ENCODE data around the gene ANKRD31. TPM values are rescaled to one million over a fixed set of nuclear protein-coding genes. Genes with fewer than 3 reads are reported as not detected.
"Not testable (repeated sequence)": the region's sequence is repeated elsewhere in the genome, so short reads cannot be mapped to it uniquely, and the experiment has no call there.

The ANKRD31 gene
- total RNA-seq, 1 experiment from 2014 or later: 1.5 TPM

DNA sequence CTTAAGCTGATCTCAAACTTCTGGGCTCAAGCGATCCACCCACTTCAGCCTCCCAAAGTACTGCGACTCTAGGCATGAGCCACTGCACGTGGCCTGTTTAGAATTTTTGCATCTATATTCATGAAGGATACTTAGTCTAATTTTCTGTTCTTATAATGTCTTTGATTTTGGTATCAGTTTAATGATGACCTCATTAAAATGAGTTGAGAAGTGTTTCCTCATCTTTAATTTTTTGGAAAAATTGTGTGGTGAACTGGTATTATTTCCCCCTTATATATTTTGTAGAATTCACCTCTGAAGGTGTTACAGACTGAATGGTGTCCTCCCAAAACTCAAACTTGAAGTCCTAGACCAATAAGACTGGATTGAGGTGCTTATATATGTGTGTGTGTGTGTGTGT is 46.5 kb downstream of the ANKRD31 start:
- Mint-ChIP-seq H3K27me3 (ENCODE audit: unreplicated experiment) (no peaks in the 10 kb centered on the region), H3K36me3 (ENCODE audit: insufficient read depth, unreplicated experiment) (no peaks in the 10 kb centered on the region), H3K27ac (ENCODE audit: unreplicated experiment) (no peak overlapping the region), H3K4me3 (ENCODE audit: low read depth, unreplicated experiment) (no peak overlapping the region), H3K4me1 (ENCODE audit: low read depth, unreplicated experiment) (no peaks in the 10 kb centered on the region), H3K9me3 (ENCODE audit: low read depth, unreplicated experiment) (no peaks in the 10 kb centered on the region)
- CTCF ChIA-PET: interaction anchor here (0.5 kb wide), 1 partner anchor 141 kb away, joined by 5 read pairs; no protein-coding TSS in a partner anchor
- intact Hi-C loops (cut with micrococcal nuclease; ENCODE audit: unreplicated experiment): no loop called here
- no TSS peak for BruUV-seq (replicated peaks)
- DNase-seq: no peak
- TF ChIP-seq, protein P1, sequence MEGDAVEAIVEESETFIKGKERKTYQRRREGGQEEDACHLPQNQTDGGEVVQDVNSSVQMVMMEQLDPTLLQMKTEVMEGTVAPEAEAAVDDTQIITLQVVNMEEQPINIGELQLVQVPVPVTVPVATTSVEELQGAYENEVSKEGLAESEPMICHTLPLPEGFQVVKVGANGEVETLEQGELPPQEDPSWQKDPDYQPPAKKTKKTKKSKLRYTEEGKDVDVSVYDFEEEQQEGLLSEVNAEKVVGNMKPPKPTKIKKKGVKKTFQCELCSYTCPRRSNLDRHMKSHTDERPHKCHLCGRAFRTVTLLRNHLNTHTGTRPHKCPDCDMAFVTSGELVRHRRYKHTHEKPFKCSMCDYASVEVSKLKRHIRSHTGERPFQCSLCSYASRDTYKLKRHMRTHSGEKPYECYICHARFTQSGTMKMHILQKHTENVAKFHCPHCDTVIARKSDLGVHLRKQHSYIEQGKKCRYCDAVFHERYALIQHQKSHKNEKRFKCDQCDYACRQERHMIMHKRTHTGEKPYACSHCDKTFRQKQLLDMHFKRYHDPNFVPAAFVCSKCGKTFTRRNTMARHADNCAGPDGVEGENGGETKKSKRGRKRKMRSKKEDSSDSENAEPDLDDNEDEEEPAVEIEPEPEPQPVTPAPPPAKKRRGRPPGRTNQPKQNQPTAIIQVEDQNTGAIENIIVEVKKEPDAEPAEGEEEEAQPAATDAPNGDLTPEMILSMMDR (IDR thresholded peaks at IDR 0.05; ENCODE audit: unreplicated experiment): no peak

DNA sequence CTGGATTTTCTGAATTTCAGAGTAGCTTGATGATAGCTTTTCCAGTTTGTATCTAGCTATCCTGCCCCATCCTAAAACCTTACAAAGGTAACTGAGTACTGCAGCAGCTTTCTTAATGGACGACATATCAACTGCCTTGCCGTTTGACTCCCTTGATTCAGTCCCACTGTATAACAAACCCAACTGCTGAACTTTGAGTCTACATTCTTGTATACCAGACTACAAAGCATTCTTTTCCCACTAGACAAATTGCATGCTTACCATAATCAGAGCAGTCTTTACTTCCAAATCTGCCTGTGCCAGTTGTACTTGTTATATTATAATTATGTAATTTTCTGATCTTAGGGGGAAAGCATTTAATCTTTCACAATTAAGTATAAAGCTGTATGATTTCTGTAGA is 47.3 kb downstream of the ANKRD31 start:
- H3K27ac Mint-ChIP-seq (ENCODE audit: unreplicated experiment): no peak overlapping the region
- no peak for DNase-seq
- TF ChIP-seq, protein P1 (IDR thresholded peaks at IDR 0.05; ENCODE audit: unreplicated experiment): no peak
- no peaks in the 10 kb centered on the region for H3K4me1 Mint-ChIP-seq (ENCODE audit: low read depth, unreplicated experiment)
- no TSS peak for BruUV-seq (replicated peaks)
- no peaks in the 10 kb centered on the region for H3K27me3 Mint-ChIP-seq (ENCODE audit: unreplicated experiment)
- no peak overlapping the region for H3K4me3 Mint-ChIP-seq (ENCODE audit: low read depth, unreplicated experiment)
- CTCF ChIA-PET: interaction anchor here (0.6 kb wide), 1 partner anchor 148 kb away, joined by 5 read pairs; the partner anchor contains the start of gene HMGCR
- H3K9me3 Mint-ChIP-seq (ENCODE audit: low read depth, unreplicated experiment): no peaks in the 10 kb centered on the region
- no peaks in the 10 kb centered on the region for H3K36me3 Mint-ChIP-seq (ENCODE audit: insufficient read depth, unreplicated experiment)
- intact Hi-C loops (cut with micrococcal nuclease; ENCODE audit: unreplicated experiment): no loop called here

DNA sequence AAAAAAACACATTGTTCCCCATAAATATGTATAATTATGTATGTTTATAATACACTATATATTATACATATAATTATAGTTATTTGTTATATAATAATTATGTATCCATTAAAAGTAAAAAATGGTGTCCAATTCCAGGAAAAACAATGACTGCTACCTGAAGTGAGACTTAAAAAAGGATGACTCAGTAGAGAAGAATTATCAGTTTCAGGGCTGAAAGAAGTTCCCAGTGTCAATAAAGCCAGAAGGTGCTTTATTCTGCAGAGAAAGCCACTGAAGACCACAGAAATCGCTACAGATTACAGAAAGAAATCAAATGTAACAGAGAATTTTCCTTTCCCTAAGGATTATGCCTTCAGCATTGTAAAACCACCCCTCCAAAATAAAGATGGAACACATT is 50.9 kb downstream of the ANKRD31 start:
- BruUV-seq (replicated peaks): no TSS peak
- H3K27ac Mint-ChIP-seq (ENCODE audit: unreplicated experiment): no peak overlapping the region
- H3K4me1 Mint-ChIP-seq (ENCODE audit: low read depth, unreplicated experiment): no peaks in the 10 kb centered on the region
- H3K27me3 Mint-ChIP-seq (ENCODE audit: unreplicated experiment): no peaks in the 10 kb centered on the region
- peaks cover 7% of the 10 kb centered on the region for H3K9me3 Mint-ChIP-seq (ENCODE audit: low read depth, unreplicated experiment)
- H3K36me3 Mint-ChIP-seq (ENCODE audit: insufficient read depth, unreplicated experiment): no peaks in the 10 kb centered on the region
- no peak for DNase-seq
- intact Hi-C loops (cut with micrococcal nuclease; ENCODE audit: unreplicated experiment): no loop called here
- H3K4me3 Mint-ChIP-seq (ENCODE audit: low read depth, unreplicated experiment): no peak overlapping the region
- CTCF ChIA-PET: no interaction called here
- TF ChIP-seq, protein P1 (IDR thresholded peaks at IDR 0.05; ENCODE audit: unreplicated experiment): no peak

DNA sequence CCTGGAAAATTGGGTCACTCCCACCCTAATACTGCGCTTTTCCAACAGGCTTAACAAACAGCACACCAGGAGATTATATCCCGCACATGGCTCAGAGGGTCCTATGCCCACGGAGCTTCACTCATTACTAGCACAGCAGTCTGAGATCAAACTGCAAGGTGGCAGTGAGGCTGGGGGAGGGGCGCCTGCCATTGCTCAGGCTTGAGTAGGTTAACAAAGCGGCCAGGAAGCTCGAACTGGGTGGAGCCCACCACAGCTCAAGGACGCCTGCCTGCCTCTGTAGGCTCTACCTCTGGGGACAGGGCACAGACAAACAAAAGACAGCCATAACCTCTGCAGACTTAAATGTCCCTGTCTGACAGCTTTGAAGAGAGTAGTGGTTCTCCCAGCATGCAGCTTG is 60.7 kb downstream of the ANKRD31 start:
- intact Hi-C loops (cut with micrococcal nuclease; ENCODE audit: unreplicated experiment); BruUV-seq (replicated peaks); CTCF ChIA-PET; H3K9me3 Mint-ChIP-seq (ENCODE audit: low read depth, unreplicated experiment); H3K27me3 Mint-ChIP-seq (ENCODE audit: unreplicated experiment); DNase-seq; H3K4me1 Mint-ChIP-seq (ENCODE audit: low read depth, unreplicated experiment); H3K36me3 Mint-ChIP-seq (ENCODE audit: insufficient read depth, unreplicated experiment); H3K27ac Mint-ChIP-seq (ENCODE audit: unreplicated experiment); H3K4me3 Mint-ChIP-seq (ENCODE audit: low read depth, unreplicated experiment): not testable (repeated sequence)

DNA sequence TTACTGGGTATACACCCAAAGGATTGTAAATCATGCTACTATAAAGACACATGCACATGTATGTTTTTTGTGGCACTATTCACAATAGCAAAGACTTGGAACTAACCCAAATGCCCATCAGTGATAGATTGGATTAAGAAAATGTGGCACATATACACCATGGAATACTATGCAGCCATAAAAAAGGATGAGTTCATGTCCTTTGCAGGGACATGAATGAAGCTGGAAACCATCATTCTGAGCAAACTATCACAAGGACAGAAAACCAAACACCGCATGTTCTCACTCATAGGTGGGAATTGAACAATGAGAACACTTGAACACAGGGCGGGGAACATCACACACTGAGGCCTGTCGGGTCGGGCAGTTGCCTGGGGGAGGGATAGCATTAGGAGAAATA is 61.8 kb downstream of the ANKRD31 start:
- H3K27me3 Mint-ChIP-seq (ENCODE audit: unreplicated experiment); intact Hi-C loops (cut with micrococcal nuclease; ENCODE audit: unreplicated experiment); DNase-seq; BruUV-seq (replicated peaks); H3K27ac Mint-ChIP-seq (ENCODE audit: unreplicated experiment); H3K4me1 Mint-ChIP-seq (ENCODE audit: low read depth, unreplicated experiment); CTCF ChIA-PET; H3K9me3 Mint-ChIP-seq (ENCODE audit: low read depth, unreplicated experiment); H3K36me3 Mint-ChIP-seq (ENCODE audit: insufficient read depth, unreplicated experiment); H3K4me3 Mint-ChIP-seq (ENCODE audit: low read depth, unreplicated experiment): not testable (repeated sequence)

All from Calu3 (cell line).